Activated CD8-positive, alpha-beta memory T cell treated with anti-CD3 and anti-CD28 coated beads, Interleukin-2, amount 50 U/mL, for 1 hour (primary cell): Measurements from ENCODE around the gene KCNJ16.

Experiments used
- DNase-seq: peaks from one replicate; pipeline ENCODE4 v3.0.0-alpha.2; 2020; ENCODE audit errors: extremely low read depth

Gene KCNJ16

DNA sequence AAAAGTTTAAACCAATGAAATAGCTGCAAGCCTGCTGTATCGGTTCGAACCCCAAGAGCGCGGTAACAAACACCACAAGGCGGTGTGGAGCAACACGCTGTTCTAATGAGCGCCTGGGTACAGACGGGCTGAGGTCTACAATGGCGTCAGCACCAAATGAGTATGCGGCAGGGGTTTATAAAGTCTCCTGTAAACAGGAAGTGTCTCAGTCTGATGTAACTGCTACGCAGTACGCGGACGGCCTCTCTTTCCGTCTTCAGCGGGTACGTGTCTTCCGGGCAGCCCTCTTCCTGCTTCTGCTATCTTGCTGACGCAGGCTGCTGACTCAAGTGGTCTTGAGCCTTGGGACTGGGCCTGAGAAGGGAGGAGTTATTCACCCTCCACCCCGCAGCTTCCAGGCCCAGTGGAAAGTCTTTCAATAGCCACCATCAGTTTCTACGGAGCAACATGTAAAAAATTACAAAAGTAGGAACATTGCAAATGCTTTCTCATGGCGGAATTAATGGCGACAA, 53.8 kb downstream of the KCNJ16 start:
- DNase-seq, result no peak

DNA sequence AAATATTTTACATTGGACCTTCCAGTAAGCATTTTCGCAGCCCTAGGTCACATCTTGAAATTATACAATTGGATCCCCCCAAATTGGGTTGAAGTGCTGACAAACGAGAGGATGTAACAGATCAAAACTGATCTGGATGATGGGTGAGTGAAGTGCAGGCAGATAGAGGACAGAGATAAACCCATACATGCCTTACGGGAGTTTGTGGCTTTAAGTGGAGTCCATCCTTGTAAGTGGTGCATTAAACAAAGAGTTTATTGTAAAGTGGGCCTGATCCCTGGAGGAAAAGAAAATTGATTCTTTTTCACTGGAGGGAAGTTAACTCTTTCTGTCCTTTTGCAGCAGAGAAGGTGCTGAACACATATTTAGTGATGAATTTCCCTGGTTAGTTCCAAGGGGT, 55.3 kb downstream of the KCNJ16 start:
- no peak for DNase-seq

GRCh38 chr17:70132505-70132904, 57.5 kb downstream of the KCNJ16 start:
- DNase-seq, result no peak

GRCh38 chr17:70134042-70134441, 59.0 kb downstream of the KCNJ16 start:
- DNase-seq, result no peak

DNA sequence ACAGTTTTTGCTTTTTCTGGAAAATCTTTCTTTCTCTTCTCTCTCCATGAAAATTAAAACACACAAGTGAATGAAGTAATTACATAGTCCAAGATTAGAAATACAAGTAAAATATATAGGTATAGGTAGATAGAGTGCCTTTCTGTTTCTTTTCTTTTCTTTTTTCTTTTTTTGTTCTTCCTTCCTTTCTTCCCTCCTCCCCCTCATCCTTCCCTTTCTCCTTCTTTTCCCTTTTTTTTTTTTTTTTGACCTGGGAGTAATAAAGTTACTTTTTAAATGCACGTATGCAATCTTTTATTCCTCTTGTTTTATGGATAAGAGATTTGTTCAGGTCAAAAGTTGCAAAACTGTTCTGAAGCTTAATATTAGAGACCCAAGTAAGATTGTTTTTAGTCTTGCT, 59.8 kb downstream of the KCNJ16 start:
- DNase-seq, result no peak

DNA sequence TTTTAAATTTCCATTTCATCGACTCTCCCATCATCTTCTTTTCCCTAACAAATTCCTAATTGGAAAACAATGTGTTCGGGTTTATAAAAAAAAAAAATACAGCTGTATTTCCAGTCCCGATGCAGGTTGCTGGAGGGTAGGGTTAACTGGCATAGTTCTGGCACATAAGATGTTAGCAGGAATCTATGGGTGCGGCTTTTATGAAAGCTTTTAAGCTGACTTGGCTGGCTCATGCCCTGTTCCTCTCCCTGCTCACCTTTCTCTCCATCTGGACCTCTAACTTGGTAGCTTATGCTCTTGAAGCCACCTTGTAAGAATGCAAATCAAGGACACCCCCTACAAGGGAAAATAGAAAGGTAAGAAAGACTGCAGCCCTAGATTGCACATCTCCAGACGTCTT, 61.1 kb downstream of the KCNJ16 start:
- DNase-seq, result no peak

GRCh38 chr17:70137451-70138230, 62.6 kb downstream of the KCNJ16 start:
- DNase-seq, result no peak

- DNase-seq, result no peak
These were observed 63.4 kb downstream of the KCNJ16 start for GRCh38 chr17:70138291-70138865.

GRCh38 chr17:70139449-70139993, 64.5 kb downstream of the KCNJ16 start:
- no peak for DNase-seq

- no peak for DNase-seq
These were observed 69.3 kb downstream of the KCNJ16 start for GRCh38 chr17:70144260-70144846.

DNA sequence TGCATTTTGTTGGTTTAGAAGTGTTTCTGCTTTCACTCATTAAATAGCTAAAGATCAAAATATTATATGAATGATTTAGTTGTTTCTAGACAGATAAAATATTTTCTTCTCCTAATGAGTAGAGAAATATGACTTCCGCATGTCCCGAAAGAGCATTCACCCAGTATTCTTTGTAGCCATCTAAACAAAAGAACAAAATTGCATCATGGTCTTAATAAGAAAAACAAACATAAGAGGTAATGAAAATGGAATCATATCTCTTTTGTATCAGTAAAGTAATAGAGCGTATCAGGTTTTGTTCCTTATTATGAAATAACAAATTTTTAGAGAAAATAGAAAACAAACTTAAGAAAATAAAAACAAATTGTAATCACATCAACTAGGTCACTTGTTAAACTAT, 78.2 kb downstream of the KCNJ16 start:
- DNase-seq, result no peak

DNA sequence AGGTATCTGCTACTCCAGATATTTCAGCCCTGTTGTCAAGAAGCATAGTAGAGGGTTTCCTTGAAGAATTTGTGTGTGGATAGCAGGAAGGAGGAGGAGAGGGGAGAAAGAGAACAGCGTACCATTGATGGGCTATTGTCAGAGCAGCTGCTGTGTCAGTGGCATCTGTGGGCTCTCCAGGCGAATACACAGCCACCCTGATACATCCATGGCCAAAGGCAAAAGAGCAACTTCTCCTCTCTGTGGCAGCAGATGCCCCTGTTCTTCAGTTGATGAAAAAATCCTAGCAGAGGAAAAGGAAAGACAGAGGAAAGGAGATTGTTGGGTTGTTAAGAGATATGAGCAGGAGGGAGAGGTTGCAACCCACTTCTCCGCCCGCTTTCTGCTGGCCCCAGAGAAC, 82.1 kb downstream of the KCNJ16 start:
- no peak for DNase-seq

DNA sequence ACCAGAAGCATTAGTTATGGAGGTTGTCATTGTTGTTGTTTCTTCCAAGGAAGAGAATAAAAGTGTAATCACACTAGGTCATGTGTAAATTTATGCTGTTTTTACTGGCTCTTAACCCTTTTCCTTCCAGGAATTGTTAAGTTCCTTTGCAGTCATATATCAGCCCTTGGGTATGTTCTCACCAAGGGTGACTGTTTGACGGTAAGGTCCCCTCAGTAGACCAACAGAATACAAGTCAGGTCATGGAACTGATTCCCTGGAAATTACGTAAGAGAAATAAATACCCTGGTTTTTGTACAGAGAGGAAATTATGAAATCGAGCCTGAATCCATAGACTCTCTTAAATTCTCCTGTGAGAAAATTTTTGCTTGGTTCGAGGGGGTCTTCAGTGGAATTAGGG, 83.2 kb downstream of the KCNJ16 start:
- no peak for DNase-seq

- DNase-seq, result no peak
These were observed 83.6 kb downstream of the KCNJ16 start for GRCh38 chr17:70158591-70158990.

DNA sequence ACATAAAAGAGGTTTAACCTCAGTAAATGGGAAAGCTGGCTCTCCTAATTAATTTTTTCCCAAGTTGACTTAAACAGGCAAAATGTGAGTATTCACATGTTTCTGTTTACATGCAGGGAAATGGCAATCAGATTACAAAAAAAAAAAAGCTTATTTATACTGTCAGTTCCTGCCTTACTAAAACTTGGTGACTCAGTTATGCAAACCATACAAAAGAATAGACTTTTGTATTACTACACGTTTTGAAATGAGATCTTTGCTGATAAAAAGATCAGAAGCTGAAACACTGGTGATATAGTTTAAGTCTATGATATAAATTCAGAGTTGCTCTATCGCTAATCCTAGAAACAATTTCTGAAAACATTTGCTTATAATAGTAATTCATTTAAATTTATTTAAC, 85.0 kb downstream of the KCNJ16 start:
- DNase-seq, result no peak

- no peak for DNase-seq
These were observed 86.5 kb downstream of the KCNJ16 start for GRCh38 chr17:70161519-70161918.

- no peak for DNase-seq
These were observed 90.4 kb downstream of the KCNJ16 start for GRCh38 chr17:70165383-70165782.

GRCh38 chr17:70166615-70167014, 91.6 kb downstream of the KCNJ16 start:
- DNase-seq, result no peak

- no peak for DNase-seq
These were observed 93.3 kb downstream of the KCNJ16 start for GRCh38 chr17:70168044-70168976.

- DNase-seq, result no peak
These were observed 94.1 kb downstream of the KCNJ16 start, which contains the start of gene KCNJ2 for GRCh38 chr17:70168977-70169708. Gene KCNJ2 (plus strand): TSS chr17:70169532. CDS start chr17:70175040, 5,508 bp downstream.
